MCF 10A (cell line): ENCODE results near the gene CSKMT. TPM values are rescaled to one million over a fixed set of nuclear protein-coding genes. Genes with fewer than 3 reads are reported as not detected.

Source experiments
- BruUV-seq: library from RNA; stranded (reverse); fragments of 400-500 nt; replicated peaks from 2 replicates; lab custom pipeline; 2021; lab: Mats Ljungman, UMichigan
- CTCF ChIA-PET: fragments of 300-600 bp; sonication (Branson Sonifier 250); formaldehyde crosslinking; extraction: SDS; loops from one replicate; lab custom pipeline; 2021; ENCODE audit warnings: antibody characterized with exemption, inconsistent platforms; lab: Yijun Ruan, JAX
- POLR2A ChIA-PET: fragments of 300-600, 350-650 bp; sonication (Branson Sonifier 250); formaldehyde crosslinking; extraction: SDS; loops from one replicate; lab custom pipeline; 2020; ENCODE audit warnings: antibody characterized with exemption, inconsistent platforms; lab: Yijun Ruan, JAX
- DNase-seq: peaks from one replicate; pipeline ENCODE4 v3.0.0-alpha.2; 2018; ENCODE audit not compliant: unreplicated experiment
- H3K27ac Mint-ChIP-seq: one replicate; pipeline ENCODE4 v1.8.0; 2022; ENCODE audit warnings: mild to moderate bottlenecking, low read depth, mixed read lengths; ENCODE audit not compliant: unreplicated experiment
- H3K27me3 Mint-ChIP-seq: one replicate; pipeline ENCODE4 v1.8.0; 2022; ENCODE audit warnings: mixed read lengths; ENCODE audit not compliant: insufficient read depth, unreplicated experiment
- H3K36me3 Mint-ChIP-seq: one replicate; pipeline ENCODE4 v1.8.0; 2022; ENCODE audit warnings: mild to moderate bottlenecking, moderate library complexity, mixed read lengths; ENCODE audit not compliant: insufficient read depth, unreplicated experiment
- H3K4me1 Mint-ChIP-seq: one replicate; pipeline ENCODE4 v1.8.0; 2022; ENCODE audit warnings: mixed read lengths; ENCODE audit not compliant: insufficient read depth, unreplicated experiment
- H3K4me3 Mint-ChIP-seq: one replicate; pipeline ENCODE4 v1.8.0; 2022; ENCODE audit warnings: mild to moderate bottlenecking, moderate library complexity, mixed read lengths; ENCODE audit not compliant: unreplicated experiment
- H3K9me3 Mint-ChIP-seq: one replicate; pipeline ENCODE4 v1.8.0; 2022; ENCODE audit warnings: mixed read lengths; ENCODE audit not compliant: unreplicated experiment
- intact Hi-C: fragments of 100-400 bp; cut with micrococcal nuclease; formaldehyde crosslinking; loops from 2 replicates; pipeline ENCODE4 v1.14.1; 2022
- total RNA-seq: library from RNA; stranded (reverse); gene quantifications from 2 replicates; pipeline ENCODE4 v1.2.3, GENCODE V29; 2022
- TF ChIP-seq, protein P1 (sequence below): fragments of 200-600 bp; IDR thresholded peaks from one replicate; pipeline ENCODE4 v1.8.0; 2022; ENCODE audit warnings: antibody characterized with exemption, mild to moderate bottlenecking; ENCODE audit not compliant: unreplicated experiment

Gene CSKMT
- total RNA-seq, 1 experiment from 2014 or later: 31.2 TPM

DNA sequence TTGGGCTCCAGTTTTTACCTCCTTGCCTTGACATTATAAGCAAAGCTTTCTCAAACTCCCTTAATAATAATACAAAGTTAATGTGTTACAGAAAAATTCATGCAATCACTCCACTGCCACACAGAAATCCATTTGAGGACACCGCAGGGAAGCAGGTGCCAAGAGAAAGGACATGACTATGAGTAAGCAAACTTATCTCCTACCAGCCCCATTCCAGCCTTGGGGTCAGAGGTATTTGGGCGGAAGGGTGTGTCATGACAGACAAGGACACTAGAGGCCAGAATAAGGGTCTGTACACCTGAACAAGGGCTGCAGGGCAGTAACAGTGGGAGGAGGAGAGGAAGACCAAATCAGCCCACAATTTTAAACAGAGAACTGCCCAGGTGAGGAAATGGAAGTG, 48.2 kb downstream of the CSKMT start:
- DNase-seq: no peak
- BruUV-seq: no TSS peak
- Mint-ChIP-seq H3K4me3 (no peak overlapping the region), H3K36me3 (peaks cover 72% of the 10 kb centered on the region), H3K9me3 (no peaks in the 10 kb centered on the region), H3K27me3 (no peaks in the 10 kb centered on the region), H3K4me1 (peaks cover 21% of the 10 kb centered on the region), H3K27ac (no peak overlapping the region)
- ChIA-PET POLR2A (interaction anchor here (0.9 to 15.7 kb wide), 2 partner anchors 13 to 40 kb away, joined by 3 to 197 read pairs; partner anchors contain the start of genes HNRNPUL2 and TTC9C), CTCF (interaction anchor here (0.7 to 0.8 kb wide), 3 partner anchors 24 to 180 kb away, joined by 3 to 4 read pairs (median 3); partner anchors contain the start of gene LRRN4CL)
- intact Hi-C loops: no loop called here
- TF ChIP-seq, protein P1, sequence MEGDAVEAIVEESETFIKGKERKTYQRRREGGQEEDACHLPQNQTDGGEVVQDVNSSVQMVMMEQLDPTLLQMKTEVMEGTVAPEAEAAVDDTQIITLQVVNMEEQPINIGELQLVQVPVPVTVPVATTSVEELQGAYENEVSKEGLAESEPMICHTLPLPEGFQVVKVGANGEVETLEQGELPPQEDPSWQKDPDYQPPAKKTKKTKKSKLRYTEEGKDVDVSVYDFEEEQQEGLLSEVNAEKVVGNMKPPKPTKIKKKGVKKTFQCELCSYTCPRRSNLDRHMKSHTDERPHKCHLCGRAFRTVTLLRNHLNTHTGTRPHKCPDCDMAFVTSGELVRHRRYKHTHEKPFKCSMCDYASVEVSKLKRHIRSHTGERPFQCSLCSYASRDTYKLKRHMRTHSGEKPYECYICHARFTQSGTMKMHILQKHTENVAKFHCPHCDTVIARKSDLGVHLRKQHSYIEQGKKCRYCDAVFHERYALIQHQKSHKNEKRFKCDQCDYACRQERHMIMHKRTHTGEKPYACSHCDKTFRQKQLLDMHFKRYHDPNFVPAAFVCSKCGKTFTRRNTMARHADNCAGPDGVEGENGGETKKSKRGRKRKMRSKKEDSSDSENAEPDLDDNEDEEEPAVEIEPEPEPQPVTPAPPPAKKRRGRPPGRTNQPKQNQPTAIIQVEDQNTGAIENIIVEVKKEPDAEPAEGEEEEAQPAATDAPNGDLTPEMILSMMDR: no peak

DNA sequence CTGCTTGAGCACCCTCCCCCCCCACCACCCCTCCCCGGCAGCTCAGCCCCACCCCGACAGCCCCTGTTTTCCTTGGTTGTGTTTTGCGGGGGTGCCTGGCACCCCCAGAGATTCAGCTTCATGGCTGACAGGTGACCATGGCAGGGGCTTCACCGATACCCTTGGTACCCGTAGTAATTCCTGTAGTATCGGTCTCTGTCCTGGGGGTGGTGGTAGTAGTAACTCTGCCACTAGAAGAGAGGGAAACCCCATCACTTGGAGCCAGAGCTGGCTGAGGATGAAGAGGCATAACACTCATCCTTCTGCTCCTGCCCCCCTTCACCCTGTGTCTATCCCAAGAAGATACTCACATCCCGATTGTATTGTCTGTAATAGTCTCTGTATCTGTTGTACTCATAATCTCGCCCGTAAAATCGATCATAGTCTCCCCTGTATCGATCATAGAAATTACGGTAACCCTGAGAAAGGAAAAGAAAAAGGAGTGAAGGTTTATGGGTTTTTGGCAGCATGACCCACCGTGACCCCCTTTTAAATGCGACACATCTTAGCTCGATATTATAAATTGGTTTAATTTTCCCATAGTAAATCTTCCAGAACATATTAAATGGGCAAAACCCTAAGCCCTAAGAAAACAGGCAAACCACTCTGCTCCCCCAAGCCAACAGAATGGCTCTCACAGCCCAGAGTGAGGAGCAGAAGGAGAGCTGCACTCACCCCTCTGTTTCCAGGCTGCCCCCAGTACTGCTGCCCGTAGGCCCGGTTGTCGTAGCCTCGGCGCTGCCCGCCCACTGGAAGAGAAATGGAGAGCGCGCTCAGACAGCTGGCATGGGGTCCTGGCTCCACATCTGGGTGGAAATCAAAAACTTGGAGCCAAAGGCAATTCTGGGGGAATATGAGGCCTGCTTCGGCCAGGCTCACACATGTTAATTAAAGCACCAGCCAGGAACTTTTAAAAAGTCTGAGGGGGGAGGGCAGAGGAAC, 50.3 kb downstream of the CSKMT start:
- Mint-ChIP-seq H3K9me3 (no peaks in the 10 kb centered on the region), H3K4me3 (no peak overlapping the region), H3K36me3 (peaks cover 78% of the 10 kb centered on the region), H3K27me3 (no peaks in the 10 kb centered on the region), H3K4me1 (peaks cover 15% of the 10 kb centered on the region), H3K27ac (no peak overlapping the region)
- no TSS peak for BruUV-seq
- POLR2A ChIA-PET: interaction anchor here (1.7 to 15.7 kb wide), 2 partner anchors 10 to 11 kb away, joined by 5 to 197 read pairs; partner anchors contain the start of genes HNRNPUL2 and TTC9C
- no peak for DNase-seq
- CTCF ChIA-PET: interaction anchor here (0.6 to 1.7 kb wide), 6 partner anchors 15 to 72 kb away, joined by 3 to 5 read pairs (median 4); partner anchors contain the start of gene TMEM179B
- TF ChIP-seq, protein P1: no peak
- intact Hi-C loops: no loop called here

DNA sequence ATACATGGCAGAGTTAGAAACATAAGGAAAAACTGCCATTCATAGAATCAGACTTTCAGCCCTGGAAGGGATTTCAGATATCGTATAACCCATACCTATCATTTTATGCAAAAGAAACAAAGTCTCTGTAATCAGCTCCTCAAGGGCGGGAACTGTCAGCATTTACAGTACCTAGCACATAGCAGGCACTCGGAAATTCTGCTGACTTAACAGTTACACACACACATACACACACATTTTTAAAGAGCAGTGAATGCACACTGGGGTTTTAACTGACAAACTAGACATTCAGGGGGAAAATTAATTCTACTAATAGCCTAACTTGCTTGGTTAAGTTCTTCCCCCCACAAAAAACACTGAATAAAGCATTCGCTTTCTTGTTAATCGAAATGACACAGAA, 51.1 kb downstream of the CSKMT start:
- TF ChIP-seq, protein P1: no peak
- H3K27me3 Mint-ChIP-seq: no peaks in the 10 kb centered on the region
- DNase-seq: no peak
- H3K9me3 Mint-ChIP-seq: no peaks in the 10 kb centered on the region
- CTCF ChIA-PET: interaction anchor here (0.7 to 1.7 kb wide), 3 partner anchors 23 to 60 kb away, joined by 3 to 5 read pairs (median 3); no protein-coding TSS in a partner anchor
- no TSS peak for BruUV-seq
- POLR2A ChIA-PET: interaction anchor here (1.7 to 15.7 kb wide), 2 partner anchors 10 to 11 kb away, joined by 5 to 197 read pairs; partner anchors contain the start of genes HNRNPUL2 and TTC9C
- H3K4me3 Mint-ChIP-seq: no peak overlapping the region
- intact Hi-C loops: no loop called here
- no peak overlapping the region for H3K27ac Mint-ChIP-seq
- peaks cover 15% of the 10 kb centered on the region for H3K4me1 Mint-ChIP-seq
- peaks cover 79% of the 10 kb centered on the region for H3K36me3 Mint-ChIP-seq

DNA sequence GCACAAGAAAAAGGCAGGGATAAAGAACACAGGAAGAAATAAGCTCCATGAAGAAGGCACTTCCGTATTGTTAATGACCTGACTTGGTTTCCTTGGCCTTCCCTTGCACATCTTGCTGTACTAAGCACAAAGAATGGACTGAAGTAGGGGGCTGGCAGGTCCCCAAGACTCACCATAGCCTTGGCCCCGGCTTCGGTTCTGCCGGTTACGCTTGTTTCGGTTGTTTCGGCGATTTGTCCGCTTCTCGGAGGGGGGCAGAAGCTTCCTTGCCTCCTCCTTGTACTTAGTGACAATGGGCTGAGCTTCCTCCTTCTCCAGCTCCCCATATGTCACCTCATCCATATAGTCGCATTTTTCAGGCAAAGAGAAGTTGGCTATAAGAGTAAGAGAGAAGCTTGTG, 51.7 kb downstream of the CSKMT start:
- no peak for DNase-seq
- intact Hi-C loops: no loop called here
- H3K36me3 Mint-ChIP-seq: peaks cover 79% of the 10 kb centered on the region
- H3K9me3 Mint-ChIP-seq: no peaks in the 10 kb centered on the region
- TF ChIP-seq, protein P1: no peak
- H3K4me3 Mint-ChIP-seq: no peak overlapping the region
- POLR2A ChIA-PET: interaction anchor here (0.6 to 15.7 kb wide), 3 partner anchors 9 to 161 kb away, joined by 3 to 197 read pairs (median 4); partner anchors contain the start of genes HNRNPUL2, TAF6L and TTC9C
- peaks cover 15% of the 10 kb centered on the region for H3K4me1 Mint-ChIP-seq
- CTCF ChIA-PET: interaction anchor here (0.5 to 1.7 kb wide), 5 partner anchors 16 to 128 kb away, joined by 3 to 8 read pairs (median 3); no protein-coding TSS in a partner anchor
- H3K27ac Mint-ChIP-seq: no peak overlapping the region
- H3K27me3 Mint-ChIP-seq: no peaks in the 10 kb centered on the region
- no TSS peak for BruUV-seq
